Endodermal cell (in vitro differentiated cells): ENCODE measurements around the gene DBNDD1. TPM values are rescaled to one million over a fixed set of nuclear protein-coding genes. Genes with fewer than 3 reads are reported as not detected.
"Not testable (repeated sequence)": the region's sequence is repeated elsewhere in the genome, so short reads cannot be mapped to it uniquely, and the experiment has no call there.

Experiments
- DNase-seq: peaks from one replicate; pipeline ENCODE4 v3.0.0-alpha.2; 2017
- H3K27ac ChIP-seq: 2 replicates; pipeline ENCODE4 v1.5.1; 2013; ENCODE audit warnings: mild to moderate bottlenecking, low read depth, low read length, moderate library complexity
- H3K27me3 ChIP-seq: 2 replicates; pipeline ENCODE4 v1.6.1; 2013; ENCODE audit warnings: mild to moderate bottlenecking, low read length, moderate library complexity; ENCODE audit not compliant: insufficient read depth, control insufficient read depth, poor library complexity, severe bottlenecking
- H3K36me3 ChIP-seq: 2 replicates; pipeline ENCODE4 v1.7.0; 2013; ENCODE audit warnings: mild to moderate bottlenecking, low read length, moderate library complexity; ENCODE audit not compliant: control insufficient read depth, insufficient read depth
- H3K4me1 ChIP-seq: one replicate; pipeline ENCODE4 v1.7.0; 2013; ENCODE audit warnings: low read length; ENCODE audit not compliant: control insufficient read depth, insufficient read depth
- H3K4me3 ChIP-seq: 2 replicates; pipeline ENCODE4 v1.5.1; 2013; ENCODE audit warnings: mild to moderate bottlenecking, low read length, moderate library complexity
- H3K9ac ChIP-seq: 2 replicates; pipeline ENCODE4 v1.6.1; 2013; ENCODE audit warnings: mild to moderate bottlenecking, low read length, moderate library complexity; ENCODE audit not compliant: poor library complexity, severe bottlenecking; ENCODE audit errors: extremely low read depth
- H3K9me3 ChIP-seq: 2 replicates; pipeline ENCODE4 v1.6.1; 2013; ENCODE audit warnings: mild to moderate bottlenecking, low read length, moderate library complexity; ENCODE audit not compliant: control insufficient read depth
- H3K27ac Mint-ChIP-seq: 2 replicates; pipeline ENCODE4 v1.8.0; 2020; ENCODE audit warnings: mixed read lengths
- H3K27me3 Mint-ChIP-seq: 2 replicates; pipeline ENCODE4 v1.8.0; 2021; ENCODE audit warnings: mild to moderate bottlenecking, mixed read lengths; ENCODE audit not compliant: insufficient read depth
- H3K36me3 Mint-ChIP-seq: 2 replicates; pipeline ENCODE4 v1.8.0; 2020; ENCODE audit warnings: low read depth, mixed read lengths
- H3K4me1 Mint-ChIP-seq: 2 replicates; pipeline ENCODE4 v1.8.0; 2020; ENCODE audit warnings: mixed read lengths
- H3K4me3 Mint-ChIP-seq: 2 replicates; pipeline ENCODE4 v1.8.0; 2020; ENCODE audit warnings: mild to moderate bottlenecking, moderate library complexity, mixed read lengths
- H3K9me3 Mint-ChIP-seq: 2 replicates; pipeline ENCODE4 v1.8.0; 2020; ENCODE audit warnings: mild to moderate bottlenecking, mixed read lengths
- CTCF ChIP-seq: fragments of 200-600 bp; sonication (generic); conservative IDR thresholded peaks from 2 replicates; pipeline ENCODE4 v1.5.0; 2021; ENCODE audit warnings: antibody characterized with exemption, mild to moderate bottlenecking
- WGBS, 2 experiments: methylation state at CpG; one replicate each; pipeline versions ENCODE4 v1.1.5 to v1.1.7; 2013; ENCODE audit warnings: missing lambda C conversion rate in 2 of 2, mixed read lengths in 1 of 2; ENCODE audit not compliant: insufficient coverage in 1 of 2, insufficient read length in 1 of 2; 5-methylcytosine and 5-hydroxymethylcytosine counted together
- total RNA-seq, 2 donors: library from RNA; stranded (reverse); fragmentation: NEBNext Ultra II Directional in 1 of 2; extraction: Animal tissue kit (Norgen Biotek cat#: 25700) in 1 of 2; gene quantifications; 2 replicates in 1 of 2; 3 replicates in 1 of 2; pipeline ENCODE4 v1.2.1, GENCODE V29; 2021

Gene DBNDD1
- total RNA-seq, 2 donors from 2014 or later = 31.5 to 32.5 TPM

- Histone ChIP-seq H3K36me3 (peaks cover 6% of the 10 kb centered on the region), H3K27ac (peak overlapping the region; percentile 76), H3K4me1 (peaks cover 6% of the 10 kb centered on the region), H3K9ac (peak overlapping the region; percentile 94), H3K27me3 (no peaks in the 10 kb centered on the region), H3K9me3 (peaks cover 16% of the 10 kb centered on the region), H3K4me3 (peak overlapping the region; percentile 96)
- Mint-ChIP-seq H3K4me1 (peaks cover 13% of the 10 kb centered on the region), H3K36me3 (peaks cover 37% of the 10 kb centered on the region), H3K27ac (peak overlapping the region; percentile 98), H3K9me3 (peaks cover 27% of the 10 kb centered on the region), H3K27me3 (peaks cover 3% of the 10 kb centered on the region), H3K4me3 (peak overlapping the region; percentile 97)
- peak; percentile 29 for TF ChIP-seq CTCF
- DNase-seq = peak; percentile 96
- WGBS, 2 experiments = 1 to 2% methylated on average over 45 to 104 of the region's 104 CpGs
Observed at GRCh38 chr16:89972244-89973234, 46.7 kb downstream of the DBNDD1 start.

GRCh38 chr16:89971495-89972243, 47.6 kb downstream of the DBNDD1 start:
- no peaks in the 10 kb centered on the region for H3K27me3 ChIP-seq
- H3K36me3 ChIP-seq = peaks cover 5% of the 10 kb centered on the region
- 65 to 85% methylated on average over 29 to 42 of the region's 42 CpGs for WGBS, 2 experiments
- H3K9me3 ChIP-seq = peaks cover 16% of the 10 kb centered on the region
- H3K9ac ChIP-seq = peak overlapping the region; percentile 94
- Mint-ChIP-seq H3K36me3 (peaks cover 40% of the 10 kb centered on the region), H3K27me3 (peaks cover 3% of the 10 kb centered on the region), H3K9me3 (peaks cover 27% of the 10 kb centered on the region), H3K4me3 (peak overlapping the region; percentile 97), H3K27ac (peak overlapping the region; percentile 80), H3K4me1 (peaks cover 13% of the 10 kb centered on the region)
- H3K4me1 ChIP-seq = peaks cover 6% of the 10 kb centered on the region
- no peak for DNase-seq
- H3K27ac ChIP-seq = no peak overlapping the region
- TF ChIP-seq CTCF = no peak
- H3K4me3 ChIP-seq = peak overlapping the region; percentile 96

GRCh38 chr16:89969741-89970410, 49.4 kb downstream of the DBNDD1 start:
- WGBS, 2 experiments = 96 to 98% methylated on average over 5 to 6 of the region's 6 CpGs

GRCh38 chr16:89968074-89968473, 51.2 kb downstream of the DBNDD1 start:
- not testable (repeated sequence) for H3K27ac Mint-ChIP-seq, H3K4me1 Mint-ChIP-seq, H3K27ac ChIP-seq, H3K4me3 ChIP-seq, H3K27me3 ChIP-seq, H3K9ac ChIP-seq, DNase-seq, H3K4me3 Mint-ChIP-seq, H3K4me1 ChIP-seq, H3K27me3 Mint-ChIP-seq
- H3K9me3 Mint-ChIP-seq = peaks cover 27% of the 10 kb centered on the region
- Histone ChIP-seq H3K9me3 (peaks cover 16% of the 10 kb centered on the region), H3K36me3 (peaks cover 13% of the 10 kb centered on the region)
- 91 to 93% methylated on average over 10 to 11 of the region's 11 CpGs for WGBS, 2 experiments
- H3K36me3 Mint-ChIP-seq = peaks cover 38% of the 10 kb centered on the region

More at GRCh38 chr16:89969741-89970410, 49.4 kb downstream of the DBNDD1 start:
- TF ChIP-seq CTCF = no peak
- H3K4me3 Mint-ChIP-seq = no peak overlapping the region
- Histone ChIP-seq H3K4me1 (peaks cover 6% of the 10 kb centered on the region), H3K27me3 (no peaks in the 10 kb centered on the region), H3K36me3 (peaks cover 10% of the 10 kb centered on the region), H3K4me3 (no peak overlapping the region), H3K27ac (no peak overlapping the region), H3K9ac (no peak overlapping the region), H3K9me3 (peaks cover 16% of the 10 kb centered on the region)
- no peak overlapping the region for H3K27ac Mint-ChIP-seq
- H3K9me3 Mint-ChIP-seq = peaks cover 27% of the 10 kb centered on the region
- peaks cover 3% of the 10 kb centered on the region for H3K27me3 Mint-ChIP-seq
- H3K4me1 Mint-ChIP-seq = peaks cover 13% of the 10 kb centered on the region
- no peak for DNase-seq
- peaks cover 39% of the 10 kb centered on the region for H3K36me3 Mint-ChIP-seq
